ENCODE results near the gene PCDHA13. TPM values are rescaled to one million over a fixed set of nuclear protein-coding genes. Genes with fewer than 3 reads are reported as not detected.
"Not testable (repeated sequence)": the region's sequence is repeated elsewhere in the genome, so short reads cannot be mapped to it uniquely, and the experiment has no call there.

Gene PCDHA13
- total RNA-seq, 1 experiment from 2014 or later, result 1.0 TPM

GRCh38 chr5:140842798-140843733 lies 38.9 kb upstream of the PCDHA13 start:
- BruUV-seq (replicated peaks), result no TSS peak
- no peaks in the 10 kb centered on the region for H3K4me1 ChIP-seq (ENCODE audit: control insufficient read depth, insufficient read depth, low read length)
- no peak for ATAC-seq
- no peak overlapping the region for H3K4me3 ChIP-seq (ENCODE audit: low read depth in 2 of 2, low read length in 2 of 2)
- H3K27ac ChIP-seq (ENCODE audit: low read length), result no peak overlapping the region
- H3K36me3 ChIP-seq (ENCODE audit: control insufficient read depth, insufficient read depth, low read length), result no peaks in the 10 kb centered on the region
- in situ Hi-C loops (cut with HindIII; ENCODE audit: low pct_unique_long_range_greater_than_20kb, low sequenced_read_pairs), result no loop called here
- POLR2A ChIA-PET, result no interaction called here
- DNase-seq (ENCODE audit: low read depth, low spot score), result no peak
- CTCF ChIA-PET, result no interaction called here
- no peaks in the 10 kb centered on the region for H3K27me3 ChIP-seq (ENCODE audit: control insufficient read depth, insufficient read depth, low read length)
- H3K9me3 ChIP-seq (ENCODE audit: control insufficient read depth, insufficient read depth, low read depth, low read length), result no peaks in the 10 kb centered on the region
- intact Hi-C loops (cut with micrococcal nuclease; ENCODE audit: unreplicated experiment), result no loop called here
- TF ChIP-seq SIN3A (IDR thresholded peaks at IDR 0.05; ENCODE audit: borderline replicate concordance, insufficient read depth, low read depth, low read length) (no peak), TCF7L2 (IDR thresholded peaks at IDR 0.05; ENCODE audit: low read depth, low read length) (no peak), REST (IDR thresholded peaks at IDR 0.05; ENCODE audit: insufficient read depth in 1 of 2, low read depth in 2 of 2, low read length in 1 of 2) (no peak), CTCF (IDR thresholded peaks at IDR 0.05) (no peak), POLR2AphosphoS5 (IDR thresholded peaks at IDR 0.05; ENCODE audit: low read depth, low read length) (no peak)

GRCh38 chr5:140848139-140849102 lies 33.5 kb upstream of the PCDHA13 start, which contains the start of gene PCDHA9:
TSS of gene PCDHA9 (plus strand) at chr5:140848382. CDS start at chr5:140848496, 114 bp downstream.
- H3K4me1 ChIP-seq (ENCODE audit: control insufficient read depth, insufficient read depth, low read length); ATAC-seq; in situ Hi-C loops (cut with HindIII; ENCODE audit: low pct_unique_long_range_greater_than_20kb, low sequenced_read_pairs); H3K9me3 ChIP-seq (ENCODE audit: control insufficient read depth, insufficient read depth, low read depth, low read length); CTCF ChIA-PET; H3K36me3 ChIP-seq (ENCODE audit: control insufficient read depth, insufficient read depth, low read length); H3K27me3 ChIP-seq (ENCODE audit: control insufficient read depth, insufficient read depth, low read length); BruUV-seq (replicated peaks); DNase-seq (ENCODE audit: low read depth, low spot score); POLR2A ChIA-PET; H3K4me3 ChIP-seq (ENCODE audit: low read depth in 2 of 2, low read length in 2 of 2); intact Hi-C loops (cut with micrococcal nuclease; ENCODE audit: unreplicated experiment); H3K27ac ChIP-seq (ENCODE audit: low read length): not testable (repeated sequence)
- 0 out of 2 replicates have a peak, but pooled peaks have one; percentile 13 for TF ChIP-seq CTCF (IDR thresholded peaks at IDR 0.05)

GRCh38 chr5:140849831-140850634 lies 31.9 kb upstream of the PCDHA13 start:
- DNase-seq (ENCODE audit: low read depth, low spot score); POLR2A ChIA-PET; ATAC-seq; H3K36me3 ChIP-seq (ENCODE audit: control insufficient read depth, insufficient read depth, low read length); H3K27ac ChIP-seq (ENCODE audit: low read length); H3K4me3 ChIP-seq (ENCODE audit: low read depth in 2 of 2, low read length in 2 of 2); BruUV-seq (replicated peaks); intact Hi-C loops (cut with micrococcal nuclease; ENCODE audit: unreplicated experiment); H3K27me3 ChIP-seq (ENCODE audit: control insufficient read depth, insufficient read depth, low read length); in situ Hi-C loops (cut with HindIII; ENCODE audit: low pct_unique_long_range_greater_than_20kb, low sequenced_read_pairs); H3K9me3 ChIP-seq (ENCODE audit: control insufficient read depth, insufficient read depth, low read depth, low read length); CTCF ChIA-PET; H3K4me1 ChIP-seq (ENCODE audit: control insufficient read depth, insufficient read depth, low read length): not testable (repeated sequence)
